HFFc6 (cell line): ENCODE results near the gene FN3KRP. TPM values are rescaled to one million over a fixed set of nuclear protein-coding genes. Genes with fewer than 3 reads are reported as not detected.
"Not testable (repeated sequence)": the region's sequence is repeated elsewhere in the genome, so short reads cannot be mapped to it uniquely, and the experiment has no call there.

Experiments
- DNase-seq: peaks from one replicate; pipeline ENCODE4 v3.0.0-alpha.2; 2018
- H3K27ac Mint-ChIP-seq: 2 replicates; pipeline ENCODE4 v1.8.0; 2020; ENCODE audit warnings: mild to moderate bottlenecking, mixed read lengths
- H3K27me3 Mint-ChIP-seq: 2 replicates; pipeline ENCODE4 v1.8.0; 2021; ENCODE audit warnings: mild to moderate bottlenecking, moderate library complexity, mixed read lengths; ENCODE audit not compliant: insufficient read depth
- H3K36me3 Mint-ChIP-seq: 2 replicates; pipeline ENCODE4 v1.8.0; 2021; ENCODE audit warnings: low read depth, mixed read lengths
- H3K4me1 Mint-ChIP-seq: 2 replicates; pipeline ENCODE4 v1.8.0; 2020; ENCODE audit warnings: low read depth, mixed read lengths
- H3K4me3 Mint-ChIP-seq: 2 replicates; pipeline ENCODE4 v1.8.0; 2020; ENCODE audit warnings: mild to moderate bottlenecking, moderate library complexity, mixed read lengths
- H3K9me3 Mint-ChIP-seq: 2 replicates; pipeline ENCODE4 v1.8.0; 2020; ENCODE audit warnings: mild to moderate bottlenecking, mixed read lengths
- total RNA-seq, 6 experiments: library from RNA; stranded (reverse); fragmentation: NEBNext Ultra II Directional; extraction: Animal tissue kit (Norgen Biotek cat#: 25700); gene quantifications; 2 replicates in 1 of 6; 3 replicates in 5 of 6; pipeline ENCODE4 v1.2.3, GENCODE V29; 2021
- TF ChIP-seq, protein P1 (sequence below): fragments of 200-600 bp; sonication (generic); IDR thresholded peaks from 2 replicates; pipeline ENCODE4 v1.5.0; 2021; ENCODE audit warnings: antibody characterized with exemption, mild to moderate bottlenecking

The FN3KRP gene
- total RNA-seq, 6 experiments from 2014 or later = 27.7 to 36.3 (median 33.7) TPM

DNA sequence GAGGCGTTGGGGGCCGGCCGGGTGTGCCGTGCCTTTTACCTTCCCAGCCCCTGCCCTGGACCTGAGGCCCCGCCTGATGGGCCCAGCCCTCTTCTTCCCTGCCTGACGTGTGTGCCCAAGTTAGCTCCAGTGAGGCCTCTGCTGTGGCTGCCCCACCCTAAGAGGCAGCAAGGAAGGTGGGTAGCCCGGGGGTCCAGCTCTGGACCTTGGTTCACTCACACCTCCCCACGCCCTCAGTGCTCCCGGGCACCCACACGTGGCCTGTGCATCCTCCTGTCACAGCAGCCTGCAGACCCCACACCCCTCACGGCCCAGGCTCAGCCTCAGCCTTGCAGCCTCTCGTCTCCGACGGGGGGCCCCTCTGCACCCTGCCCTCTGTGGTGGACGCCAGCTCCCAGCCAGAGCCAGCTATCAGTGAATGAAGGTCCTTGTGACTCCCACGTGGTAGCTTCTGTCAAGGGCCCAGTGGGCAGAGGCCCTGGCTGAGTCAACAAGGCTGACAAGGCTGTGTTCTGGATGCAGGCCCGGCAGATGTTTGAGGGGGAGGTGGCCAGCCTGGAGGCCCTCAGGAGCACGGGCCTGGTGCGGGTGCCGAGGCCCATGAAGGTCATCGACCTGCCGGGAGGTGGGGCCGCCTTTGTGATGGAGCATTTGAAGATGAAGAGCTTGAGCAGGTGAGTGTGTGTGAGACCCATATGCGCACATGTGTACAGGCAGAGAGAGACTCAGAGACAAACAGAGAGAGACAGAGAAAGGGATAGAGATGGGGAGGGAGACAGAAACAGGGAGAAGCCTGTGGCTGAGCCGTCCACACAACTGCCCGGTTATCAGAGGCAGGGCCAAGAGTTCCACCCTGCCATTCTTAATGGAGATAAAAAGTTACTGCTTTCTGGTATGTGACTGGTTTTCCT is 21.7 kb downstream of the FN3KRP start:
- DNase-seq = no peak
- H3K9me3 Mint-ChIP-seq = peaks cover 34% of the 10 kb centered on the region
- peaks cover 37% of the 10 kb centered on the region for H3K36me3 Mint-ChIP-seq
- no peak overlapping the region for H3K4me3 Mint-ChIP-seq
- no peaks in the 10 kb centered on the region; the same call in none of the 2 replicates for H3K27me3 Mint-ChIP-seq
- TF ChIP-seq, protein P1, sequence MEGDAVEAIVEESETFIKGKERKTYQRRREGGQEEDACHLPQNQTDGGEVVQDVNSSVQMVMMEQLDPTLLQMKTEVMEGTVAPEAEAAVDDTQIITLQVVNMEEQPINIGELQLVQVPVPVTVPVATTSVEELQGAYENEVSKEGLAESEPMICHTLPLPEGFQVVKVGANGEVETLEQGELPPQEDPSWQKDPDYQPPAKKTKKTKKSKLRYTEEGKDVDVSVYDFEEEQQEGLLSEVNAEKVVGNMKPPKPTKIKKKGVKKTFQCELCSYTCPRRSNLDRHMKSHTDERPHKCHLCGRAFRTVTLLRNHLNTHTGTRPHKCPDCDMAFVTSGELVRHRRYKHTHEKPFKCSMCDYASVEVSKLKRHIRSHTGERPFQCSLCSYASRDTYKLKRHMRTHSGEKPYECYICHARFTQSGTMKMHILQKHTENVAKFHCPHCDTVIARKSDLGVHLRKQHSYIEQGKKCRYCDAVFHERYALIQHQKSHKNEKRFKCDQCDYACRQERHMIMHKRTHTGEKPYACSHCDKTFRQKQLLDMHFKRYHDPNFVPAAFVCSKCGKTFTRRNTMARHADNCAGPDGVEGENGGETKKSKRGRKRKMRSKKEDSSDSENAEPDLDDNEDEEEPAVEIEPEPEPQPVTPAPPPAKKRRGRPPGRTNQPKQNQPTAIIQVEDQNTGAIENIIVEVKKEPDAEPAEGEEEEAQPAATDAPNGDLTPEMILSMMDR = no peak
- H3K4me1 Mint-ChIP-seq = no peaks in the 10 kb centered on the region
- no peak overlapping the region for H3K27ac Mint-ChIP-seq

DNA sequence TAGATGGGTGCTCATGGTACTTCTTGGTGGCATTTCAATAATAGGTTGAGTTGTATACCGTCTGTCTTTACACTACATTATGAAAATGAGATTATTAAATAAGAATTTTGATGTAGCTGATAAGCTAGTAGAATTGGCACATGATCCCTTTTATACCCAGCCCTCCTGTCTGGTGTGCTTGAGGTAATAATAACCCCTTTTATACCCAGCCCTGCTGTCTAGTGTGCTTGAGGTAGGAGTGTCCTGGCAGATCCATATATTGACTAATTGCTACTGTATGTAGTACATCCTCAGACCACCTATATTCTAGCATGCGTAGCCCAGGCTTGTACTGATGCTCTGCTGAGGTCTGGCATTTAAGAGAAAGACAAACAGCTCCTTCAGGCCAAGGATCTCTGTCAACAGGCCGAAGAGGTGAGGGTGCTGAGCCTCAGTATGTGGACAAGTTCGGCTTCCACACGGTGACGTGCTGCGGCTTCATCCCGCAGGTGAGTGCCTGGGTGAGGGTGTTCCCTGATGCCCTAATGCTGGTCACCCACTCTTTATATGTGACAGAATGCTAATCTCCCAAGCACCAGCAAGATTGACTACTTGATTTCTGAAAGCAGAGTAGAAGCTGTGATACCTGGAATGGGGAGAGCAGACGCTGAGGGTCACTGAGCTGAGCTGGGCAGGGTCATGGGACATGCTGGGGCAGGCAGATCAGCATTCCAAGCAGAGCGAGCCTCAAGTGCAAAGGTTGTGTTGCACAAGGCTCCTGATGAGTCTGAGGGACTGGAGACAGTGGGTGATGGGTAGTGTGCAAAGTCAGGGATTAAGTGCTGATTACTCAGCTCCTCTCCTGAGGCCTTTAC is 24.6 kb downstream of the FN3KRP start:
- H3K9me3 Mint-ChIP-seq = peaks cover 26% of the 10 kb centered on the region
- DNase-seq = no peak
- H3K36me3 Mint-ChIP-seq = peaks cover 27% of the 10 kb centered on the region
- H3K27me3 Mint-ChIP-seq = peaks cover 2% of the 10 kb centered on the region
- no peak overlapping the region for H3K4me3 Mint-ChIP-seq
- TF ChIP-seq, protein P1 = no peak
- H3K27ac Mint-ChIP-seq = no peak overlapping the region
- H3K4me1 Mint-ChIP-seq = no peaks in the 10 kb centered on the region

DNA sequence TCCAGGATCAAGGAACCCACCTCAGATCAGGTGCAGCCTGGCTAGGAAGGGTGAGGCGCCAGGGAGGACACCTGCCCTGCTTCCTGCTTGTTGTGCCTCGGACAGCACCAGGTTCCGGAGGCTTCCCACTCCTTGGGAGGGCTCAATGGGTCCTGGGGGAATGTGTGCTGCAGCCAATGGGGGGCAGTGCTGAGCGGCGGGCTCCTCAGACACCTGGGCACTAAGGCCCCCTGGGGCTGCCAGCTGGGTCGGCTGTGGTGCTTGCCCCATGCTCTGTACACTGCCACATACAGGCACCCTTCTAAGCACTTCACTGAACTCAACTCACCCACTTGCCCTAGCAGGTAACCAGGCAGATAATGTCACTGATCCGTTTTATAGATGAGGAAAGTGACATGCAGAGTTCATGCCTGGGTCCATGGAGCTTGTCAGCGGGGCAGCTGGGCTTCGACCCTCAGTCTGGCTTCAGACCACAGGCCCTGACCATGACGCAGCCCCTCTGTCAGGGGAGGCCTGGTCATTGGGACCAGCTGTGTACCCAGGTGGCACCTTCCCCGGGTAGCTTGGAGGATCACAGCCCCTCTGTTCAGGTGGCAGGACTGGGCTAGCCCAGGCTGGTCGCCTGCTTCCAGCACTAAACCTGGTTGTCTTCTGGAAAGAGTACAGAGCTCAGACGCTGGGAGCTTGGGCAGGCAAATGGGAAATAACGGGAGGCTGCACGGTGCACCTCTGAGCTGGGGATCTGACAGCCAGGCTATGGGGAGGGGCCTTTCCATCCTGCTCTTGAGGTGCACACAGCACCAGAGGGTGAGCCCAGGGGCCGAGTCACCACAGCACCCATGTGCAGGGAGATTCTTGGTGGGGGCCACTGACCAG is 27.1 kb downstream of the FN3KRP start:
- H3K27ac Mint-ChIP-seq = no peak overlapping the region
- no peaks in the 10 kb centered on the region for H3K4me1 Mint-ChIP-seq
- H3K4me3 Mint-ChIP-seq = no peak overlapping the region
- H3K36me3 Mint-ChIP-seq = peaks cover 30% of the 10 kb centered on the region
- TF ChIP-seq, protein P1 = no peak; the same call in 1 of the 2 replicates
- DNase-seq = no peak
- peaks cover 2% of the 10 kb centered on the region for H3K27me3 Mint-ChIP-seq
- H3K9me3 Mint-ChIP-seq = peaks cover 30% of the 10 kb centered on the region

DNA sequence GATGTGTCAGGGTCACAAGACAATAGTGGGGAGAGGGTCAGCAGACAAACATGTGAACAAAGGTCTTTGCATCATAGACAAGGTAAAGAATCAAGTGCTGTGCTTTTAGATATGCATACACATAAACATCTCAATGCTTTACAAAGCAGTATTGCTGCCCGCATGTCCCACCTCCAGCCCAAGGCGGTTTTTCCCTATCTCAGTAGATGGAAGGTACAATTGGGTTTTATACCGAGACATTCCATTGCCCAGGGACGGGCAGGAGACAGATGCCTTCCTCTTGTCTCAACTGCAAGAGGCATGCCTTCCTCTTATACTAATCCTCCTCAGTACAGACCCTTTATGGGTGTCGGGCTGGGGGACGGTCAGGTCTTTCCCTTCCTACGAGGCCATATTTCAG is 28.2 kb downstream of the FN3KRP start:
- DNase-seq, H3K4me3 Mint-ChIP-seq, H3K4me1 Mint-ChIP-seq, H3K27me3 Mint-ChIP-seq, H3K27ac Mint-ChIP-seq: not testable (repeated sequence)
- H3K36me3 Mint-ChIP-seq = peaks cover 31% of the 10 kb centered on the region
- H3K9me3 Mint-ChIP-seq = peaks cover 30% of the 10 kb centered on the region

DNA sequence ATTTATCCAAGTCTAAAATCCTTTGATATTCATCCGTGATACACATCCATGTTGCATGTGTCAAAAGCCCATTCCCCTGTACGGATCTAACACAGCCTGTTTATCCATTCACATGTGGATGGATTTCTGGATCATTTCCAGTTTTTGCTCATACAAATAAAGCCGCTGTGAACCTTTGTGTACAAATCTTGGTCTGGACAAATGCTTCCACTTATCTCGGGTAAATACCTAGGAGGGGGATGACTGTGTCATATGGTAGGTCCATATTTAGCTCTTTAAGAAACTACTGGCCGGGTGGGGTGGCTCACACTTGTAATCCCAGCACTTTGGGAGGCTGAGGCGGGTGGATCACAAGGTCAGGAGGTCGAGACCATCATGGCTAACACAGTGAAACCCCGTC is 29.0 kb downstream of the FN3KRP start:
- Mint-ChIP-seq H3K36me3 (peaks cover 23% of the 10 kb centered on the region), H3K4me1 (no peaks in the 10 kb centered on the region), H3K27ac (no peak overlapping the region), H3K9me3 (peaks cover 22% of the 10 kb centered on the region), H3K4me3 (no peak overlapping the region), H3K27me3 (peaks cover 2% of the 10 kb centered on the region)
- DNase-seq = no peak
- TF ChIP-seq, protein P1 = no peak
